ENCODE measurements around the gene MMP15.
"Not testable (repeated sequence)": the region's sequence is repeated elsewhere in the genome, so short reads cannot be mapped to it uniquely, and the experiment has no call there.

The MMP15 gene

GRCh38 chr16:58094026-58094425 is 68.5 kb downstream of the MMP15 start:
- DNase-seq = no peak

GRCh38 chr16:58094791-58095574 is 69.4 kb downstream of the MMP15 start:
- DNase-seq = no peak

- DNase-seq = not testable (repeated sequence)
These were observed 70.0 kb downstream of the MMP15 start for GRCh38 chr16:58095575-58095960.

GRCh38 chr16:58096249-58096648 is 70.7 kb downstream of the MMP15 start:
- DNase-seq = no peak
